Aortic smooth muscle cell (primary cell): ENCODE data around the gene ZNF724. TPM values are rescaled to one million over a fixed set of nuclear protein-coding genes. Genes with fewer than 3 reads are reported as not detected.

ENCODE experiments used
- total RNA-seq: library from RNA; depleted of rRNA; stranded (reverse); fragments of >200 nt; gene quantifications from 2 replicates; pipeline ENCODE4 v1.2.3, GENCODE V29; 2014

Gene ZNF724
- 2.9 and 7.3 TPM in 2 replicates for total RNA-seq

DNA sequence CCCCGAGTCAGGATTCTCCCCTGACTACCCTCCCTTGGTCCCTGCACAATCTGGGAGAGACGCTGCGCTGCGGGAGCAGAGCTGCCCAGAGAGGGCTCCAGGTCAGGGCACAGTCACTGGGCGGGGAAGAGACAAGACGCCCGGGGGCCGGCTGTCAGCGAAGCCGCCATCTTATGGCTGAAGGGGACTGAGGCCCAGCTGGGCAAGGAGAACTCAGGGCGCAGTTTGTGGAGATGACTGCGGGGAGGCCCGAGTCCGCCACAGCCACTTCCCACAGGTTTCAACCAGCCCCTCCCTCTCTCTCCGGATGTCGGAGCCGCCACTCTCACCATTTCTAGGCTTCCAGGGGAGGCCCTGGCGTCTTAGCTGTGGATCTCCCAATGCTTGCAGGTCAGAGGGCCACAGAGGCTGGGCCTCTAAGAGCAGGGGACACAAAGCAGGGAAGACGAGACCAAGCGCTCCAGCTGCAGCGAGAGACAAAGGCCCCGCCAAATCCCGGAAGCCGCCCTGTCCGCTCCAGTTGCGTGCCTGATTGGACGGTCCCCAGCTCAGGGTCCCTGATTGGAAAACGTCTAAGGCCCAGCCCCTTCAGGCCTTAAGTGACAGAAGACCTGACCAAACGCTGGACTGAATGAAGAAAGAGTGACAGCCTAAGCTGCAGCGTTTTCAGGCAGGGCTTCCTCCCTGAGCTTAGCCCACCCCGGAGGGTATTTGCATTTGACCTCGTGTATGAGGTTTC is at the start of gene ZNF724:
Gene ZNF724, minus strand, starts transcription at position 484 of the 739 bp plus-strand sequence. Its CDS starts 152 bp downstream, at position 332.

Other genes starting within 250 kb of the ZNF724 start
- gene ZNF728, start 247.2 kb downstream of the ZNF724 start, total RNA-seq, result 0.40 and 0.62 TPM in 2 replicates
- gene ZNF730, start 133.4 kb downstream of the ZNF724 start, total RNA-seq, result 0.93 and 1.3 TPM in 2 replicates
- 10.0 and 11.9 TPM in 2 replicates for gene ZNF91, start 145.1 kb upstream of the ZNF724 start, total RNA-seq